Thymus (tissue), 11 donors: ENCODE data around the gene MLKL. TPM values are rescaled to one million over a fixed set of nuclear protein-coding genes. Genes with fewer than 3 reads are reported as not detected.

Experiments used
- DNase-seq, 9 donors: peaks; one replicate each; pipeline ENCODE4 v3.0.0-alpha.2; 2013; ENCODE audit warnings: low spot score in 9 of 9, low read depth in 6 of 9, missing footprints in 1 of 9
- H3K27ac ChIP-seq, 2 donors: one replicate each; pipeline ENCODE4 v1.5.1; 2013; ENCODE audit warnings: control low read depth in 1 of 2, low read depth in 1 of 2, low read length in 1 of 2, mild to moderate bottlenecking in 1 of 2, moderate library complexity in 1 of 2
- H3K27me3 ChIP-seq, 2 donors: one replicate each; pipeline ENCODE4 v1.5.1; 2013; ENCODE audit warnings: low read length in 1 of 2; ENCODE audit not compliant: control insufficient read depth in 2 of 2, insufficient read depth in 1 of 2
- H3K36me3 ChIP-seq, 2 donors: one replicate each; pipeline ENCODE4 v1.5.1; 2013; ENCODE audit warnings: low read length in 1 of 2, mild to moderate bottlenecking in 1 of 2, moderate library complexity in 1 of 2; ENCODE audit not compliant: control insufficient read depth in 2 of 2, insufficient read depth in 2 of 2
- H3K4me1 ChIP-seq, 2 donors: one replicate each; pipeline ENCODE4 v1.5.1; 2013; ENCODE audit warnings: low read length in 2 of 2; ENCODE audit not compliant: control insufficient read depth in 2 of 2, insufficient read depth in 2 of 2
- H3K4me3 ChIP-seq, 2 donors: one replicate each; pipeline ENCODE4 v1.5.1; 2013; ENCODE audit warnings: low read length in 2 of 2, control low read depth in 1 of 2, mild to moderate bottlenecking in 1 of 2
- H3K9me3 ChIP-seq, 2 donors: one replicate each; pipeline ENCODE4 v1.5.1; 2013; ENCODE audit warnings: low read length in 1 of 2, mild to moderate bottlenecking in 1 of 2; ENCODE audit not compliant: control insufficient read depth in 2 of 2, insufficient read depth in 1 of 2
- WGBS: extraction: QIAGEN DNeasy Blood & Tissue Kit; methylation state at CpG from one replicate; pipeline ENCODE4 v1.1.7; 2013; 5-methylcytosine and 5-hydroxymethylcytosine counted together
- polyA plus RNA-seq: library from polyadenylated mRNA; stranded (reverse); fragments of 200-250 nt; gene quantifications from one replicate; pipeline ENCODE4 v1.2.3, GENCODE V29; 2013
- total RNA-seq: library from RNA; stranded (reverse); fragments of 120-200 nt; gene quantifications from one replicate; pipeline ENCODE4 v1.2.4, GENCODE V29; 2013
- donor health status: healthy.

Gene MLKL
- total and polyA plus RNA-seq, 2 donors, result 11.2 to 34.4 TPM

GRCh38 chr16:74717367-74717766 is 16.7 kb upstream of the MLKL start:
- H3K27me3 ChIP-seq, result no peaks in the 10 kb centered on the region
- WGBS, result 97% methylated on average over 7 of the region's 7 CpGs
- peaks cover 3% of the 10 kb centered on the region in 2 donors for H3K36me3 ChIP-seq
- peaks cover 0 to 4% of the 10 kb centered on the region in 2 donors for H3K4me1 ChIP-seq
- DNase-seq, result no peak
- H3K27ac ChIP-seq, result no peak overlapping the region
- no peaks in the 10 kb centered on the region for H3K9me3 ChIP-seq
- no peak overlapping the region for H3K4me3 ChIP-seq

DNA sequence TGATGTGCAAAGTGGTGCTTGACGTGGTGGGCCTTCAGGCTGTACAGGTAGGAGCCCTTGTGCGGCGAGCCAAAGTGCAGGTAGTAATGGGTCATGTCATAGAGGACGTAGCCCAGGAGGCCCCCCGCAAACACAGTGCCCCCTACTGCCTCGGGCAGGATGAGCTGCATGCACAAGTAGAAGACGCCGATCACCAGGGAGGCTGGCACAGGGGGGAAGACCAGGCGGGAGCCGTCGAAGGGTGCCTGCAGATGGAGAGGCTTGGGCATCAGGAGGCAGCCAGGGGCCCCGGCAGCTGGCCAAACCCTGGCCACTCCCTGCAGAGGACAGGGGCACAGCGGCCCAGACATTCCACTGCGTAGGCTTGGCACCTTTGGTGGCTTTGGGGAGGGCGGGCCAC is 15.7 kb upstream of the MLKL start:
- no peak for DNase-seq
- H3K27me3 ChIP-seq, result no peaks in the 10 kb centered on the region
- no peak overlapping the region for H3K4me3 ChIP-seq
- peaks cover 3% of the 10 kb centered on the region in 2 donors for H3K36me3 ChIP-seq
- no peak overlapping the region for H3K27ac ChIP-seq
- no peaks in the 10 kb centered on the region for H3K9me3 ChIP-seq
- peaks cover 0 to 7% of the 10 kb centered on the region in 2 donors for H3K4me1 ChIP-seq
- 91% methylated on average over 15 of the region's 15 CpGs for WGBS

- Histone ChIP-seq H3K9me3 (no peaks in the 10 kb centered on the region), H3K27ac (no peak overlapping the region), H3K4me1 (peaks cover 5 to 13% of the 10 kb centered on the region in 2 donors), H3K27me3 (no peaks in the 10 kb centered on the region), H3K36me3 (peaks cover 0 to 2% of the 10 kb centered on the region in 2 donors), H3K4me3 (no peak overlapping the region)
- WGBS, result 92% methylated on average over 10 of the region's 10 CpGs
- DNase-seq, result no peak
Observed at GRCh38 chr16:74713876-74714275, 13.2 kb upstream of the MLKL start.

DNA sequence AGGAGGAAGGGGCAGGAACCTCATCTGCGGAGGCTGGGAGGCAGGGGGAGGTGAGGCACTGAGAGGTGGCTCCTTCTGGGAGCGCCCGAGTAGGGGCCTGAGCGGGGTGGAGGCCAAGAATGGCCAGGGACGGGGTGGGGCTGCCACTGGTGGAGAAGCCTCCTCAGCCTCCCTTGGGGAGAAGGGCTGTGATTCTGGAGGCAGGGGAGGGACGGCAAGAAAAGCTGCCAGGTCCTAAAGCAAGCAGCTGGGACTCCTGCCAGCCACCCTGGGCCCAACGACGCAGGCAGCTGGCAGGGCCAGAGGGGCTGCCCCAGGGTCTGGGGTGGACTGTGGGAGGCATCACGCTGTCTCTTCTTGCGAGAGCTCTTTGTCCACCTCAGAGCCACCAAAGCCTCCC is 12.7 kb upstream of the MLKL start:
- Histone ChIP-seq H3K4me3 (no peak overlapping the region), H3K9me3 (no peaks in the 10 kb centered on the region), H3K27ac (no peak overlapping the region), H3K27me3 (no peaks in the 10 kb centered on the region), H3K4me1 (peaks cover 5 to 13% of the 10 kb centered on the region in 2 donors), H3K36me3 (no peaks in the 10 kb centered on the region)
- WGBS, result 96% methylated on average over 10 of the region's 10 CpGs
- DNase-seq, result no peak

GRCh38 chr16:74711938-74712337 is 11.3 kb upstream of the MLKL start:
- no peaks in the 10 kb centered on the region for H3K9me3 ChIP-seq
- H3K4me3 ChIP-seq, result no peak overlapping the region
- H3K36me3 ChIP-seq, result no peaks in the 10 kb centered on the region
- H3K27ac ChIP-seq, result no peak overlapping the region
- no peak for DNase-seq
- no peaks in the 10 kb centered on the region for H3K27me3 ChIP-seq
- 98% methylated on average over 12 of the region's 12 CpGs for WGBS
- H3K4me1 ChIP-seq, result peaks cover 5 to 13% of the 10 kb centered on the region in 2 donors

DNA sequence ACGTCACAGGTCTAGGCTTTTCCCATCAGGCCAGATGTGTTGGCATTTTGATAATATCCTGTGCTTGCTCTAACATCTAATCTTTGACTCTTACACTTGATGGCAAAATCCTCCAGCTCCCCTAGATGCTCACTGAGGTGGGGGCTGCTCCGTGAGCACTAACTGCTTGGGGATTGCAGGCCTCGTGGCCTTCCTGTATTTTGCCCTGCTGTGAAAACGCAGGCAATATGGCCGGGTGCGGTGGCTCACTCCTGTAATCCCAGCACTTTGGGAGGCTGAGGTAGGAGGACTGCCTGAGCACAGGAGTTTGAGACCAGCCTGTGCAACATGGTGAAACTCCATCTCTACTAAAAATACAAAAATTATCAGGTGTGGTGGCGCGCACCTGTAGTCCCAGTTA is 9.7 kb upstream of the MLKL start:
- 98% methylated on average over 8 of the region's 8 CpGs for WGBS
- Histone ChIP-seq H3K4me3 (no peak overlapping the region), H3K27ac (no peak overlapping the region), H3K9me3 (no peaks in the 10 kb centered on the region), H3K4me1 (peaks cover 5 to 13% of the 10 kb centered on the region in 2 donors), H3K36me3 (no peaks in the 10 kb centered on the region), H3K27me3 (no peaks in the 10 kb centered on the region)
- DNase-seq, result no peak

- H3K27ac ChIP-seq, result no peak overlapping the region
Observed at GRCh38 chr16:74709441-74709877, 8.8 kb upstream of the MLKL start.

DNA sequence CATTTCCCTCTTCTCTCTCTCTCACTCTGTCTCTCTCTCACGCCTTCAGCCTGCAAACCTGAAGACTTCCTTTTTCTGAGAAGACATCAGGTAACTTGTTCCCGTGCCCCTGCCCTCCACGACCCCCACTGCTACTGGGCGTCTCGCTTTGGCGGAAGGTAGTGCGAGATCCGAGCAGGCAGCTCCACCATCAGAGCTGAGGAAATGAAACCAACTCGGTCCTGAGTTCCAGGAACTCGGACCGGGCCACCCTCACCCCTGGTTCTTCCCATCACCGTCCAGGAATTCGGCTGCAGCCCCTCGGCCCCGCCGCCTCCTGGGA is 585 bp downstream of the MLKL start:
- Histone ChIP-seq H3K9me3 (no peaks in the 10 kb centered on the region), H3K27me3 (no peaks in the 10 kb centered on the region), H3K4me1 (peaks cover 3 to 20% of the 10 kb centered on the region in 2 donors), H3K36me3 (peaks cover 0 to 3% of the 10 kb centered on the region in 2 donors), H3K4me3 (peak overlapping the region; percentile 71 to 84), H3K27ac (peak overlapping the region; percentile 79 to 94)
- WGBS, result under 1% methylated on average over 16 of the region's 16 CpGs
- DNase-seq, result peak in 5 of 9 donors; percentile 13 to 54 (median 24)

More at GRCh38 chr16:74709441-74709877, 8.8 kb upstream of the MLKL start:
- Histone ChIP-seq H3K36me3 (no peaks in the 10 kb centered on the region), H3K27me3 (no peaks in the 10 kb centered on the region), H3K4me3 (no peak overlapping the region), H3K9me3 (no peaks in the 10 kb centered on the region), H3K4me1 (peaks cover 5 to 13% of the 10 kb centered on the region in 2 donors)
- 3% methylated on average over 6 of the region's 6 CpGs for WGBS
- peak in 7 of 9 donors; percentile 69 to 92 (median 85) for DNase-seq

DNA sequence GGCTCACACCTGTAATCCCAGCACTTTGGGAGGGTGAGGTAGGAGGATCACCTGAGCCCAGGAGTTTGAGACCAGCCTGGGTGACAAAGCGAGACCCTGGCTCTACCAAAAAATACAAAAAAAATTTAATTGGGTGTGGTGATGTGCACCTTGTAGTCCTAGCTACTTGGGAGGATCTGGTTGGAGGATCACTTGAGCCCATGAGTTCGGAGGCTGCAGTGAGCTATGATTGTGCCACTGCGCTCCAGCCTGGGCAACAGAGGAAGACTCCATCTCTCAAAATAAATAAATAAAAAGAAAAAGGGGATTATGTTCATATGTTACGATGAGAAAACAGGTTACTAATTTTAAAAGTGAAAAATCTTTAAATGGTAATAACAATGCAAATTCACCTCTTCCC is 996 bp downstream of the MLKL start:
- peaks cover 3 to 20% of the 10 kb centered on the region in 2 donors for H3K4me1 ChIP-seq
- H3K36me3 ChIP-seq, result peaks cover 0 to 4% of the 10 kb centered on the region in 2 donors
- H3K4me3 ChIP-seq, result peak overlapping the region; percentile 71 to 84
- H3K27me3 ChIP-seq, result no peaks in the 10 kb centered on the region
- no peaks in the 10 kb centered on the region for H3K9me3 ChIP-seq
- no peak for DNase-seq
- 81% methylated on average over 4 of the region's 4 CpGs for WGBS
- no peak overlapping the region for H3K27ac ChIP-seq

DNA sequence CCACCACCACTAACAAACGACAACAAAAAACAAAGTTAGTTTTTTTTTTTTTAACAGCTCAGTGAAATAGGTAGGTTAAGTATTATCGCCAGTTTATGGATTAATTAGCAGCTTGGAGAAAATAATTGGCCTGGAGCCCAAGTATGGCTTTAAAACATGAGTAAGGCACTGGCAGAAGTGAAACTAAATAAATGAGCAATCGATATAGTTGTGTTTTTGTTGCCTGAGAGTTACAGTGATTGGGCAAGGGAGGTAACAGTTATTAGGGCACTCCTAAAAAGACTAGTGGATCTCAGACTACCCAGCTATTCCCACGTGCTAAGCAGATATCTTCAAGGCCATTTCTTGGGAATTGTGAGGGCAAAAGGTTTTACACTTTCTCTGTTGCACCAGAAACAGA is 2.4 kb downstream of the MLKL start:
- H3K4me1 ChIP-seq, result peaks cover 3 to 20% of the 10 kb centered on the region in 2 donors
- no peaks in the 10 kb centered on the region for H3K27me3 ChIP-seq
- peaks cover 0 to 4% of the 10 kb centered on the region in 2 donors for H3K36me3 ChIP-seq
- WGBS, result 87% methylated on average over 4 of the region's 4 CpGs
- H3K9me3 ChIP-seq, result no peaks in the 10 kb centered on the region
- no peak overlapping the region for H3K4me3 ChIP-seq
- DNase-seq, result no peak
- no peak overlapping the region for H3K27ac ChIP-seq
